GM12878 (cell line): Measurements from ENCODE around the gene ELP1. TPM values are rescaled to one million over a fixed set of nuclear protein-coding genes. Genes with fewer than 3 reads are reported as not detected.

Source experiments
- ATAC-seq: fragments of 200-7000 bp; cut with Tn5 transposase; 3 replicates; pipeline ENCODE4 v1.9.1; 2020; ENCODE audit warnings: mild to moderate bottlenecking, moderate library complexity
- BruUV-seq: library from RNA; stranded (reverse); fragments of 400-500 nt; replicated peaks from 2 replicates; lab custom pipeline; 2021; lab: Mats Ljungman, UMichigan
- CTCF ChIA-PET: fragments of 300-600 bp; sonication (Branson Sonifier 250); formaldehyde crosslinking; extraction: SDS; loops from one replicate; lab custom pipeline; 2021; ENCODE audit warnings: inconsistent platforms; lab: Yijun Ruan, JAX
- POLR2A ChIA-PET: fragments of 350-600 bp; formaldehyde crosslinking; extraction: SDS; loops from one replicate; lab custom pipeline; 2021; ENCODE audit warnings: inconsistent platforms; lab: Charles Lee
- RAD21 ChIA-PET: fragments of 300-600 bp; sonication (Branson Sonifier 250); formaldehyde crosslinking; loops from one replicate; lab custom pipeline; 2023; ENCODE audit warnings: antibody characterized with exemption; ENCODE audit not compliant: unreplicated experiment; lab: Charles Lee
- SMC1A ChIA-PET: fragments of 300-600 bp; sonication (Branson Sonifier 250); formaldehyde crosslinking; loops from one replicate; lab custom pipeline; 2023; ENCODE audit not compliant: unreplicated experiment, uncharacterized antibody; lab: Charles Lee
- DNase-seq: peaks from one replicate; pipeline ENCODE4 v3.0.0-alpha.2; 2011; ENCODE audit warnings: low read depth, low spot score
- FAIRE-seq: peaks from 3 replicates; lab custom pipeline; 2011; peaks lifted over from hg19 to GRCh38; lab: Jason Lieb, UNC
- H2AFZ ChIP-seq: 2 replicates; pipeline ENCODE4 v1.6.0; 2011; ENCODE audit warnings: low read depth, low read length, control low read depth; ENCODE audit not compliant: control insufficient read depth
- H3K27ac ChIP-seq: 2 replicates; pipeline ENCODE4 v1.5.1; 2011; ENCODE audit warnings: control low read depth; ENCODE audit not compliant: control insufficient read depth, insufficient read depth
- H3K27me3 ChIP-seq, 2 experiments: replicated peaks in 1 of 2; 2 replicates each; pipeline versions ENCODE4 v1.6.0 to v1.6.1; 2011; ENCODE audit warnings: low read length in 1 of 2; ENCODE audit not compliant: control insufficient read depth in 2 of 2, insufficient read depth in 2 of 2
- H3K36me3 ChIP-seq, 2 experiments: 2 replicates each; pipeline ENCODE4 v1.5.1; 2011; ENCODE audit warnings: low read length in 1 of 2; ENCODE audit not compliant: control insufficient read depth in 2 of 2, insufficient read depth in 2 of 2
- H3K4me1 ChIP-seq: 2 replicates; pipeline ENCODE4 v1.6.1; 2011; ENCODE audit warnings: mild to moderate bottlenecking, low read length, moderate library complexity, mixed read lengths; ENCODE audit not compliant: control insufficient read depth, insufficient read depth
- H3K4me2 ChIP-seq: 2 replicates; pipeline ENCODE4 v1.6.0; 2011; ENCODE audit warnings: control low read depth; ENCODE audit not compliant: control insufficient read depth, insufficient read depth
- H3K4me3 ChIP-seq: fragments of 200-600 bp; sonication (generic); 2 replicates; pipeline ENCODE4 v1.5.1; 2016
- H3K79me2 ChIP-seq: 2 replicates; pipeline ENCODE4 v1.6.0; 2011; ENCODE audit warnings: low read length; ENCODE audit not compliant: control insufficient read depth, insufficient read depth
- H3K9ac ChIP-seq: 2 replicates; pipeline ENCODE4 v1.8.0; 2011; ENCODE audit warnings: low read length, control low read depth, mixed read lengths; ENCODE audit not compliant: control insufficient read depth, insufficient read depth
- H3K9me3 ChIP-seq: replicated peaks from 3 replicates; pipeline ENCODE4 v1.5.1; 2011; ENCODE audit warnings: mild to moderate bottlenecking, low read length; ENCODE audit not compliant: control insufficient read depth, insufficient read depth
- H4K20me1 ChIP-seq: 2 replicates; pipeline ENCODE4 v1.6.0; 2011; ENCODE audit not compliant: control insufficient read depth, insufficient read depth
- CUX1 ChIP-seq: IDR thresholded peaks from 2 replicates; pipeline ENCODE4 v1.6.1; 2012; ENCODE audit warnings: improper control_type of control experiment, low read depth, low read length; ENCODE audit not compliant: insufficient replicate concordance
- ELK1 ChIP-seq: IDR thresholded peaks from 2 replicates; pipeline ENCODE4 v1.6.1; 2012; ENCODE audit warnings: low read depth, low read length, improper control_type of control experiment
- FOS ChIP-seq: IDR thresholded peaks from 3 replicates; pipeline ENCODE4 v1.6.1; 2011; ENCODE audit warnings: borderline replicate concordance; ENCODE audit not compliant: insufficient read length; ENCODE audit errors: extremely low read depth
- NKRF ChIP-seq: fragments of 450-650 bp; conservative IDR thresholded peaks from 2 replicates; pipeline ENCODE4 v1.6.1; 2017; ENCODE audit warnings: mild to moderate bottlenecking, moderate library complexity
- REST ChIP-seq: IDR thresholded peaks from 2 replicates; pipeline ENCODE4 v1.6.1; 2012; ENCODE audit warnings: mild to moderate bottlenecking, low read depth, low read length
- SP1 ChIP-seq: IDR thresholded peaks from one replicate; pipeline ENCODE4 v1.6.1; 2011; ENCODE audit warnings: low read depth, low read length
- SPI1 ChIP-seq: IDR thresholded peaks from 2 replicates; pipeline ENCODE4 v1.6.1; 2011; ENCODE audit warnings: low read depth, mild to moderate bottlenecking, low read length, moderate library complexity, borderline replicate concordance; ENCODE audit not compliant: insufficient read depth
- TBL1XR1 ChIP-seq: IDR thresholded peaks from 2 replicates; pipeline ENCODE4 v1.6.1; 2012; ENCODE audit warnings: low read depth, low read length, improper control_type of control experiment
- ZSCAN29 ChIP-seq: fragments of 450-650 bp; IDR thresholded peaks from 2 replicates; pipeline ENCODE4 v1.6.1; 2017; ENCODE audit warnings: mild to moderate bottlenecking, moderate library complexity
- ZZZ3 ChIP-seq: IDR thresholded peaks from 2 replicates; pipeline ENCODE4 v1.6.1; 2011; ENCODE audit warnings: low read depth; ENCODE audit not compliant: control insufficient read depth, insufficient read length
- WGBS: methylation state at CpG from one replicate; pipeline ENCODE4 v1.1.6; 2016; ENCODE audit warnings: low lambda C conversion rate; ENCODE audit not compliant: insufficient replicate concordance, insufficient coverage; ENCODE audit errors: missing lambda C conversion rate; 5-methylcytosine and 5-hydroxymethylcytosine counted together
- in situ Hi-C: fragments of 300-500 bp; cut with MboI; formaldehyde crosslinking; loops from 9 replicates; pipeline ENCODE4 v1.14.3; 2018; ENCODE audit warnings: mixed read lengths
- intact Hi-C: fragments of 100-400 bp; cut with micrococcal nuclease; formaldehyde crosslinking; loops from one replicate; pipeline ENCODE4 v1.14.2; 2022; ENCODE audit not compliant: unreplicated experiment
- polyA plus RNA-seq, 11 experiments: library from polyadenylated mRNA; depleted of rRNA in 4 of 11; unstranded in 6 of 11; stranded (reverse) in 5 of 11; fragments of >200 nt; fragmentation: Nextera tagmentation in 4 of 11; fragmentation: Illumina TruSeq in 1 of 11; extraction: Ambion mirVana in 4 of 11; extraction: Trizol in 1 of 11; gene quantifications; 1 replicate in 1 of 11; 2 replicates in 10 of 11; pipeline versions ENCODE4 v1.2.1 to v1.2.3, GENCODE V29; 2011 to 2016; ENCODE audit warnings: inconsistent platforms in 2 of 11, missing spikeins in 2 of 11, low read depth in 1 of 11
- total RNA-seq, 4 experiments: library from RNA; depleted of rRNA in 3 of 4; stranded (reverse); fragments of >200 nt in 3 of 4; fragmentation: Illumina TruSeq in 1 of 4; extraction: Trizol in 1 of 4; gene quantifications; 2 replicates each; pipeline versions ENCODE4 v1.2.1 to v1.2.3, GENCODE V29; 2013 to 2021

The ELP1 gene
- total and polyA plus RNA-seq, 10 of the 15 experiments (the other 5 are each of a cell fraction or from before 2014, with no cell fraction given), result 9.7 to 29.9 (median 26.0) TPM

GRCh38 chr9:108830272-108830671, 103.7 kb downstream of the ELP1 start:
- Histone ChIP-seq H2AFZ (no peak overlapping the region), H3K79me2 (no peaks in the 10 kb centered on the region), H3K4me2 (no peak overlapping the region)

More at GRCh38 chr9:108830272-108830671, 103.7 kb downstream of the ELP1 start:
- Histone ChIP-seq H3K27ac (no peak overlapping the region), H3K36me3 (no peaks in the 10 kb centered on the region), H4K20me1 (no peaks in the 10 kb centered on the region), H3K4me3 (no peak overlapping the region), H3K9me3 (no peaks in the 10 kb centered on the region), H3K27me3 (no peaks in the 10 kb centered on the region), H3K4me1 (no peaks in the 10 kb centered on the region), H3K9ac (no peak overlapping the region)
- no TSS peak for BruUV-seq
- DNase-seq (no peak), FAIRE-seq (no peak), ATAC-seq (no peak)
- intact Hi-C loops (no loop called here), in situ Hi-C loops (no loop called here)
- whole genome bisulfite sequencing, result 20% methylated on average over 2 of the region's 2 CpGs
- ChIA-PET RAD21 (no interaction called here), CTCF (no interaction called here), SMC1A (interaction anchor here (0.6 kb wide), 1 partner anchor 27 kb away, joined by 3 read pairs; no protein-coding TSS in a partner anchor), POLR2A (no interaction called here)
- TF ChIP-seq REST, result no peak
- TF ChIP-seq SP1, result no peak
- TF ChIP-seq ELK1, result no peak
- TF ChIP-seq CUX1, result no peak
- TF ChIP-seq TBL1XR1, result no peak
- no peak for TF ChIP-seq ZSCAN29
- TF ChIP-seq FOS, result no peak
- no peak for TF ChIP-seq NKRF
- no peak for TF ChIP-seq ZZZ3
- no peak for TF ChIP-seq SPI1
